Heart left ventricle (tissue), 13 donors: ENCODE results near the gene S100A3.
"Not testable (repeated sequence)": the region's sequence is repeated elsewhere in the genome, so short reads cannot be mapped to it uniquely, and the experiment has no call there.

ENCODE experiments used
- CTCF ChIP-seq, 12 donors: fragments of 200-600 bp; sonication (generic) in 4 of 12; IDR thresholded peaks; one replicate each; pipeline versions ENCODE4 v1.5.0 to v1.8.0; 2018 to 2022; ENCODE audit warnings: antibody characterized with exemption in 12 of 12, mild to moderate bottlenecking in 5 of 12
- POLR2A ChIP-seq, 2 donors: fragments of 450-650 bp; IDR thresholded peaks; one replicate each; pipeline ENCODE4 v1.6.1; 2017; ENCODE audit warnings: antibody characterized with exemption in 2 of 2, mild to moderate bottlenecking in 2 of 2, moderate library complexity in 2 of 2
- donor health status: ischemic (EF 13 %, LVEDD 7.1; RV severe dilation, severe dysfunction).
- donor health status: DM: no; HTN: yes; CAD: no.
- donor health status: DM: no; HTN: no; CAD: no.
- donor health status: ischemic (EF 25% LVEDD 6.9; RV normal size, moderate dysfunction).
- donor health status: ischemic (EF 25% LVEDD 5.7; RV mildly dilated, moderate dysfunction).
- donor health status: ischemic (EF 35%, LVEDD 5.7; RV mildly dilated, moderate dysfunction).
- donor health status: nonischemic (EF 11% LVEDD 7.7; RV severe dilation, severe dysfunction).
- donor health status: DM: yes; HTN: yes; CAD: no.
- donor health status: PGD.
- donor health status: ischemic (EF 29% LVEDD 5.4; RV normal size, mild dysfunction).
- donor health status: nonischemic (EF 23%, LVEDD 6.1; RV moderate dilation, normal function).

GRCh38 chr1:153522353-153523048 is 26.6 kb downstream of the S100A3 start:
- not testable (repeated sequence) for TF ChIP-seq CTCF, POLR2A (IDR thresholded peaks at IDR 0.05)
